Measurements from ENCODE around the gene FGF7.
A peak's percentile ranks its signal among the peaks of the same experiment; 100 is the strongest.
"Not testable (repeated sequence)": the region's sequence is repeated elsewhere in the genome, so short reads cannot be mapped to it uniquely, and the experiment has no call there.

The FGF7 gene

GRCh38 chr15:49423021-49423420, at the start of gene FGF7:
Gene FGF7, plus strand, starts transcription at chr15:49423242. Its CDS starts 1,056 bp downstream, at chr15:49424298.
- no peak for DNase-seq (ENCODE audit: low spot score)

GRCh38 chr15:49379996-49380395, 43.0 kb upstream of the FGF7 start:
- no peak for DNase-seq (ENCODE audit: low spot score)

GRCh38 chr15:49380912-49381311, 42.1 kb upstream of the FGF7 start:
- DNase-seq (ENCODE audit: low spot score) = no peak

GRCh38 chr15:49382394-49382793, 40.6 kb upstream of the FGF7 start:
- no peak for DNase-seq (ENCODE audit: low spot score)

GRCh38 chr15:49383266-49383665, 39.8 kb upstream of the FGF7 start:
- DNase-seq (ENCODE audit: low spot score) = peak; percentile 23

GRCh38 chr15:49387471-49387870, 35.6 kb upstream of the FGF7 start:
- no peak for DNase-seq (ENCODE audit: low spot score)

GRCh38 chr15:49402515-49403296, 20.3 kb upstream of the FGF7 start:
- DNase-seq (ENCODE audit: low spot score) = not testable (repeated sequence)

GRCh38 chr15:49406352-49407118, 16.5 kb upstream of the FGF7 start:
- no peak for DNase-seq (ENCODE audit: low spot score)

- no peak for DNase-seq (ENCODE audit: low spot score)
Observed at GRCh38 chr15:49410641-49411040, 12.4 kb upstream of the FGF7 start.

GRCh38 chr15:49412797-49413196, 10.2 kb upstream of the FGF7 start:
- DNase-seq (ENCODE audit: low spot score) = no peak

GRCh38 chr15:49415149-49415548, 7.9 kb upstream of the FGF7 start:
- DNase-seq (ENCODE audit: low spot score) = no peak

- DNase-seq (ENCODE audit: low spot score) = peak; percentile 52
Observed at GRCh38 chr15:49415638-49416037, 7.4 kb upstream of the FGF7 start.

GRCh38 chr15:49418811-49419210, 4.2 kb upstream of the FGF7 start:
- DNase-seq (ENCODE audit: low spot score) = no peak

GRCh38 chr15:49421991-49422390, 1.1 kb upstream of the FGF7 start:
- DNase-seq (ENCODE audit: low spot score) = peak; percentile 68

GRCh38 chr15:49423901-49424550, 984 bp downstream of the FGF7 start:
- no peak for DNase-seq (ENCODE audit: low spot score)

- DNase-seq (ENCODE audit: low spot score) = no peak
Observed at GRCh38 chr15:49424954-49425353, 1.9 kb downstream of the FGF7 start.

GRCh38 chr15:49427372-49427771, 4.3 kb downstream of the FGF7 start:
- DNase-seq (ENCODE audit: low spot score) = no peak

GRCh38 chr15:49428409-49429095, 5.5 kb downstream of the FGF7 start:
- no peak for DNase-seq (ENCODE audit: low spot score)

- no peak for DNase-seq (ENCODE audit: low spot score)
Observed at GRCh38 chr15:49430046-49430445, 7.0 kb downstream of the FGF7 start.

- no peak for DNase-seq (ENCODE audit: low spot score)
Observed at GRCh38 chr15:49435174-49435573, 12.1 kb downstream of the FGF7 start.

- no peak for DNase-seq (ENCODE audit: low spot score)
Observed at GRCh38 chr15:49436751-49437150, 13.7 kb downstream of the FGF7 start.

GRCh38 chr15:49438962-49439631, 16.1 kb downstream of the FGF7 start:
- DNase-seq (ENCODE audit: low spot score) = no peak
